Measurements from ENCODE around the gene ATP7A. TPM values are rescaled to one million over a fixed set of nuclear protein-coding genes. Genes with fewer than 3 reads are reported as not detected.
"Not testable (repeated sequence)": the region's sequence is repeated elsewhere in the genome, so short reads cannot be mapped to it uniquely, and the experiment has no call there.

The ATP7A gene
- polyA plus RNA-seq, 3 donors: 15.0 to 17.0 (median 16.6) TPM

- not testable (repeated sequence) for DNase-seq (ENCODE audit: extremely low read depth in 1 of 11, low read depth in 9 of 11, low spot score in 4 of 11)
Observed at GRCh38 chrX:78081413-78081812, 170.9 kb downstream of the ATP7A start.

DNA sequence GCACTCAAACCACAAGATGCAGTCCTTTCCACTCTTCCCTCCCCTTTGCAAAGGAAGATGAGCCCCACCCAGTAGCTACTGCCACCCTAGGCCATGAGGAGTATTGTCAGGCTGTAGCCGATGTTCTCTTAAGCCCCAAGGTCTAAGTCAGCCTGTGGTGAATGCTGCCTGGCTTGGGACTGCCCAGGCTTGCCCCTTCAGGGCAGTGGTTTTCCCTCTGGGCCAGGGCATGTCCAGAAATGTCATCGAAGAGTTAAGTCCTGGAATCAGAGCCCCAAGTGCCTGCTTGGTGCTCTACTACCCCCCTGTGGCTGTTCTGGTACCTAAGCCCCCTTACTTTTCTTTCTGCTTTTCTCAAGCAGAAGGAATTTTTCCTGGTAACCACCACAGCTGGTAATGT, 181.8 kb downstream of the ATP7A start:
- DNase-seq (ENCODE audit: extremely low read depth in 1 of 11, low read depth in 9 of 11, low spot score in 4 of 11): no peak

GRCh38 chrX:78098108-78098507, 187.6 kb downstream of the ATP7A start:
- no peak for DNase-seq (ENCODE audit: extremely low read depth in 1 of 11, low read depth in 9 of 11, low spot score in 4 of 11)

Other genes starting within 250 kb of the ATP7A start
- gene ATRX, start 124.5 kb upstream of the ATP7A start, polyA plus RNA-seq (ENCODE audit: insufficient read length in 3 of 3): 10 to 100 TPM; 83.6 to 98.7 (median 96.1) TPM
- 100 to 1,000 TPM in 1 of 3 donors, 10 to 100 TPM in 2; 83.8 to 104 (median 93.1) TPM for gene MAGT1, start 15.3 kb upstream of the ATP7A start, polyA plus RNA-seq (ENCODE audit: insufficient read length in 3 of 3)
- gene COX7B, start 11.2 kb upstream of the ATP7A start, polyA plus RNA-seq (ENCODE audit: insufficient read length in 3 of 3): 100 to 1,000 TPM; 238 to 353 (median 341) TPM
- gene PGAM4, start 58.9 kb downstream of the ATP7A start, polyA plus RNA-seq (ENCODE audit: insufficient read length in 3 of 3): under 1 TPM in 2 of 3 donors, not detected in 1; 0.28 to 0.29 TPM
- gene PGK1, start 193.6 kb downstream of the ATP7A start, polyA plus RNA-seq (ENCODE audit: insufficient read length in 3 of 3): 100 to 1,000 TPM; 388 to 454 (median 416) TPM
- gene TAF9B, start 229.0 kb downstream of the ATP7A start, polyA plus RNA-seq (ENCODE audit: insufficient read length in 3 of 3): 10 to 100 TPM; 47.2 to 55.3 (median 48.8) TPM

Data from renal cortex interstitium (tissue), 11 donors.